Brain microvascular endothelial cell (primary cell): ENCODE results near the gene CHST15.
"Not testable (repeated sequence)": the region's sequence is repeated elsewhere in the genome, so short reads cannot be mapped to it uniquely, and the experiment has no call there.

Source experiments
- DNase-seq: peaks from one replicate; pipeline ENCODE4 v3.0.0-alpha.2; 2020
- H3K27ac ChIP-seq: fragments of 250-450 bp; sonication (Bioruptor Pico); 2 replicates; pipeline ENCODE4 v1.5.1; 2020; ENCODE audit warnings: mild to moderate bottlenecking, moderate library complexity
- H3K27me3 ChIP-seq: fragments of 250-450 bp; sonication (Bioruptor Pico); replicated peaks from 2 replicates; pipeline ENCODE4 v1.5.1; 2020; ENCODE audit warnings: mild to moderate bottlenecking
- H3K36me3 ChIP-seq: fragments of 250-450 bp; sonication (Bioruptor Pico); replicated peaks from 2 replicates; pipeline ENCODE4 v1.5.1; 2020; ENCODE audit warnings: mild to moderate bottlenecking
- H3K4me3 ChIP-seq: 2 replicates; pipeline ENCODE4 v1.5.1; 2011; ENCODE audit warnings: low read depth, mild to moderate bottlenecking, control low read depth, low read length, moderate library complexity
- CTCF ChIP-seq: IDR thresholded peaks from 2 replicates; pipeline ENCODE4 v1.5.1; 2011; ENCODE audit warnings: low read depth, mild to moderate bottlenecking, moderate library complexity, low read length, control low read depth, inconsistent platforms; ENCODE audit errors: missing control alignments
- in situ Hi-C: cut with HindIII; loops from 2 replicates; pipeline ENCODE4 v1.10.0; 2017; ENCODE audit warnings: low sequenced_read_pairs, low pct_ligation_motif_present

CHST15 gene

GRCh38 chr10:124106241-124106879, 13.0 kb upstream of the CHST15 start:
- in situ Hi-C loops: no loop called here
- H3K27me3 ChIP-seq: no peaks in the 10 kb centered on the region

GRCh38 chr10:124105594-124105993, 12.2 kb upstream of the CHST15 start:
- no peak overlapping the region for H3K27ac ChIP-seq
- H3K27me3 ChIP-seq: no peaks in the 10 kb centered on the region
- H3K4me3 ChIP-seq: no peak overlapping the region
- DNase-seq: no peak
- TF ChIP-seq CTCF: no peak
- no peaks in the 10 kb centered on the region for H3K36me3 ChIP-seq
- in situ Hi-C loops: no loop called here

More at GRCh38 chr10:124106241-124106879, 13.0 kb upstream of the CHST15 start:
- Histone ChIP-seq H3K36me3 (no peaks in the 10 kb centered on the region), H3K4me3 (no peak overlapping the region), H3K27ac (no peak overlapping the region)
- DNase-seq: peak; percentile 81
- TF ChIP-seq CTCF: no peak

- H3K4me3 ChIP-seq: no peak overlapping the region
- DNase-seq: no peak
- no peak overlapping the region for H3K27ac ChIP-seq
- no peak for TF ChIP-seq CTCF
- no peaks in the 10 kb centered on the region for H3K36me3 ChIP-seq
- no peaks in the 10 kb centered on the region for H3K27me3 ChIP-seq
- in situ Hi-C loops: no loop called here
These were observed 11.6 kb upstream of the CHST15 start for GRCh38 chr10:124105045-124105444.

GRCh38 chr10:124104011-124104627, 10.7 kb upstream of the CHST15 start:
- in situ Hi-C loops: no loop called here
- Histone ChIP-seq H3K27me3 (no peaks in the 10 kb centered on the region), H3K4me3 (no peak overlapping the region), H3K36me3 (no peaks in the 10 kb centered on the region), H3K27ac (no peak overlapping the region)
- no peak for TF ChIP-seq CTCF
- no peak for DNase-seq

GRCh38 chr10:124101351-124101750, 8.0 kb upstream of the CHST15 start:
- Histone ChIP-seq H3K4me3 (no peak overlapping the region), H3K36me3 (no peaks in the 10 kb centered on the region), H3K27me3 (peaks cover 1% of the 10 kb centered on the region), H3K27ac (no peak overlapping the region)
- no peak for DNase-seq
- no peak for TF ChIP-seq CTCF
- in situ Hi-C loops: no loop called here

- DNase-seq, H3K4me3 ChIP-seq, H3K27me3 ChIP-seq, H3K27ac ChIP-seq, H3K36me3 ChIP-seq, in situ Hi-C loops: not testable (repeated sequence)
These were observed 7.3 kb upstream of the CHST15 start for GRCh38 chr10:124100651-124101050.
